Subcutaneous preadipocyte (primary cell): ENCODE data around the gene BAG5. TPM values are rescaled to one million over a fixed set of nuclear protein-coding genes. Genes with fewer than 3 reads are reported as not detected.

ENCODE experiments used
- small RNA-seq: library from RNA; depleted of rRNA; stranded (forward); fragments of <200 nt; gene quantifications from one replicate; pipeline ENCODE3, GENCODE V24; 2012
- total RNA-seq: library from RNA; depleted of rRNA; stranded (reverse); fragments of >200 nt; gene quantifications from 2 replicates; pipeline ENCODE4 v1.2.3, GENCODE V29; 2012

The BAG5 gene, protein sequence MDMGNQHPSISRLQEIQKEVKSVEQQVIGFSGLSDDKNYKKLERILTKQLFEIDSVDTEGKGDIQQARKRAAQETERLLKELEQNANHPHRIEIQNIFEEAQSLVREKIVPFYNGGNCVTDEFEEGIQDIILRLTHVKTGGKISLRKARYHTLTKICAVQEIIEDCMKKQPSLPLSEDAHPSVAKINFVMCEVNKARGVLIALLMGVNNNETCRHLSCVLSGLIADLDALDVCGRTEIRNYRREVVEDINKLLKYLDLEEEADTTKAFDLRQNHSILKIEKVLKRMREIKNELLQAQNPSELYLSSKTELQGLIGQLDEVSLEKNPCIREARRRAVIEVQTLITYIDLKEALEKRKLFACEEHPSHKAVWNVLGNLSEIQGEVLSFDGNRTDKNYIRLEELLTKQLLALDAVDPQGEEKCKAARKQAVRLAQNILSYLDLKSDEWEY
- total RNA-seq = 21.7 and 29.7 TPM in 2 replicates

DNA sequence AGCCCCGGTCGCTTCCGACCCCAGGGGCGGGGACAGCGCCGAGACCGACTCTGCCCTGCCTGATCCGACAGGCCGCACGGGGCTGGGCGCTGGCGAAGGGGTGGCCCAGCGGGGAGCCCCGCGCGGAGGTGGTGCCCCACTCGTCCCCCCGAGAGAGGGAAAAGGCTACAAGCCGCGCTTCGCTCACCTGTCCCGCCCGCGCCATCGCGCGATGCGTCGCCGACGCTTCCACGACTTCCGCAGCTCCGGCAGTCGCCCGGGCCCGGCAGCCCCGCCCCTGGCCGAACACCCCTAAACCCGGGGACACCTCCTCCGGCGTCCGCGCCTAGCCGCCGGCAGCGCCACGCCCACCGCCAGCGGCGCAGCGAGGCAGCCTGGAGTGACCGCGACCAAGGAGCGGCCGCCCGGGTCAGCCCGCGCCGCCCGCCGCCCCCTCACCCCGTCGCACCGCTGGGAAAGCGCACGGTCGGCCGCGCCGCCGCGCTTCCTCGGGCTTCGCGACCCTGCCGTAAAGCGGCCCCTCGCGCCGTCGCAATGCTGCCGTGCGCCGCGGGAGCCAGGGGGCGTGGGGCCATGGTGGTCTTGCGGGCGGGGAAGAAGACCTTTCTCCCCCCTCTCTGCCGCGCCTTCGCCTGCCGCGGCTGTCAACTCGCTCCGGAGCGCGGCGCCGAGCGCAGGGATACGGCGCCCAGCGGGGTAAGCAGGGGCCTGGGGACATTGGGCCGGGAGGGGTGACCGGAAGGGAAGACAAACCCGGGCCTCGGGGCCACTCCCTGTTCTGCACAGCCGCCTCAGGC, at the start of gene BAG5, which contains the start of gene COA8:
Gene BAG5 (minus strand): TSS at position 229 of the 797 bp plus-strand sequence. CDS start 1,493 bp downstream, outside the sequence.
Gene COA8 (plus strand): TSS at position 532 of the 797 bp plus-strand sequence. CDS start 42 bp downstream, at position 574.

DNA sequence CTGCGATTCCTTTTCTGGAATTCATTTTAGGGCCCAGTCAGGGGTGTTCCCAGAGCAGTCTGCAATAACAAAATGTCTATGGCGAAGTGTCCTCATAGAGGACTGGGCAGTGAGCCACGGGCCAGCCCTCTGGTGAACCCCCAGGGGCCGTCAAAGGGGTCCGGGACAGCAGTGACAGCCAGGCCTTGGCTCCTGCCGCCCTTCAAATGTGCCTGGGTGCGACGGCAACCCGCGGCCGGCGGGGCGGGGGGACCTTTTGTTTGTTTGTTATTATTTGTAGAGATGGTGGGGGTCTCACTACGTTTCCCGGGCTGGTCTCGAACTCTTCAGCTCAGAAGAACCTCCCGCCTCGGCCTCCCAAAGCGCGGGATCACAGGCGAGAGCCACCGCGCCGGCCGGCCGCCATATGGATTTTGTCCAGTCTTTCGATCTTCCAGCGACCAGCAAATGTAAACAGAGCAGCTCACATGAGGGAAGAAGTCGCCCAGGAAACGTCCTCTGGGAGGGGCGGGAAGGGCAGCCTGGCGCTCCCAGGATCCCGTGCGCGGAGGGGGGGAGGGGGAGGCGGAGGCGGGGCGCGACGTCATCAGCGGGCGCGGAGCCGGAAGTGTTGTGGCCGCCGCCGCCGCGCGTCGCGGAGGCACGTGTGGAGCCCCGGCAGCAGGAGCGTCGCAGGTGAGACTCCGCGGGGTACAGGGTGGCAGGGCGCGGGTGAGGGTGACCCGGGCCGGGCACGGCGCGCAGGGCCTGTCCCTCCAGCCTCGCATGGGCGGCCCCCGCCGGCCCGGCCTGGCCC, 33.7 kb downstream of the BAG5 start, which contains the start of gene TRMT61A:
Gene TRMT61A (plus strand): TSS at position 610 of the 796 bp plus-strand sequence. CDS start 783 bp downstream, outside the sequence.

DNA sequence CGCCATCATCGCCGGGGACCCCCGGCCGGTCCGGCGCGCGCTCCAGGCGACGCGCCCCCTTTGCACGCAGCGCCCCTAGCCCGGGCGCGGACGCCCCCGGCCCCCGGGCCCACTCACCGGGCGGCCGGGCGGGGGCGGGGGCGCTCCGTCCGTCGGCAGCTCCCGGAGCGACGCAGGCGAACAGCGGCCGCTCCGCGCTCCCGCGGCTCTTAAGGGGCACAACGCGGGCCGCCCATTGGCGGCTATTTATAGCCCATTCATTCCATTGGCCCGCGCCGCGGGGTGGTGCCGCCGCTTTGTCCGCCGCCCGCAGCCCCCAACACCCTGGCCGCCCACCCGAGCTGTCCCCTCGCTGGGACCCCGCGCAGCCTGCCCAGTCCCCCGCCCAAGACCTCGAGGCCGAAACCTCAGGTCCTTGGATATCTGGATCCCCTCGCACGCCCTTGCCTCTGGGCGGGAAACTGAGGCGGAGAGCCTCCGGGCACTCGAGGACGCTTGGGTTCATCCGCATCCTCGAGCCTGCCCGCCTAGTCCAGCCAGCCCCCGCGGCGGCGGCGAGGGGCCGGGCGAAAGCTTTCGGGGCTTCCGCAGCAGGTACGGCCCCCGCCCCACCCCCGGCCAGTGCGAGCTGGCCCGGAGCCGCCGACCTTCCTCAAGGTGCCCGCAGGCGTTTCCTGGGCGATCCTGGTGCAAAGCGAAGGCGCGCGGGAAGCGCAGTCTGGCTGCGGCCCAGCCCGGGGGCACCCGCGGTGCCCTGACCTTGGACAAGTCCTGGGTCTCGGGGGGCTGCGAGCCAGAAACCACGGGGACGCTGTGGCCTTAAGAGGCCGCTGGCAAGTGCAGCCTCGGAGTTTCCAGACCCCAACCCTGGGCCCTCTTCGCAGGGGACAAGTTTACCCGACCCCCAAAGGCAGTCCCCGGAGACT, 39.5 kb downstream of the BAG5 start, which contains the start of gene CKB:
Gene CKB (minus strand): TSS at position 182 of the 926 bp plus-strand sequence. CDS start 337 bp downstream, outside the sequence.

Small RNA genes within 50 kb of the gene (small RNA-seq; reads per million reads assigned to genes)
- not detected for gene RNU4-68P
- not detected for gene RNU7-160P

Other genes with a start within 250 kb of the BAG5 start
- gene EIF5, start 228.4 kb downstream of the BAG5 start, total RNA-seq = 137 and 163 TPM in 2 replicates
- 70.5 and 100 TPM in 2 replicates for gene MARK3, start 177.2 kb downstream of the BAG5 start, total RNA-seq
- 9.2 and 13.7 TPM in 2 replicates for gene CKB, start 39.8 kb downstream of the BAG5 start, total RNA-seq
- 11.0 and 14.3 TPM in 2 replicates for gene TRMT61A, start 33.5 kb downstream of the BAG5 start, total RNA-seq
- gene COA8, start 303 bp upstream of the BAG5 start, total RNA-seq = 18.0 and 18.4 TPM in 2 replicates
- 123 and 171 TPM in 2 replicates for gene KLC1, start 66.6 kb upstream of the BAG5 start, total RNA-seq
- gene XRCC3, start 152.8 kb upstream of the BAG5 start, total RNA-seq = 18.4 and 26.2 TPM in 2 replicates
- gene ZFYVE21, start 153.2 kb upstream of the BAG5 start, total RNA-seq = 39.5 and 42.3 TPM in 2 replicates